NCI-H2029 (cell line): ENCODE data around the gene FHL3.
A peak's percentile ranks its signal among the peaks of the same experiment; 100 is the strongest.
"Not testable (repeated sequence)": the region's sequence is repeated elsewhere in the genome, so short reads cannot be mapped to it uniquely, and the experiment has no call there.

ENCODE experiments used
- DNase-seq: peaks from one replicate; lab custom pipeline; 2025; lab: John Stamatoyannopoulos, UW

FHL3 gene

DNA sequence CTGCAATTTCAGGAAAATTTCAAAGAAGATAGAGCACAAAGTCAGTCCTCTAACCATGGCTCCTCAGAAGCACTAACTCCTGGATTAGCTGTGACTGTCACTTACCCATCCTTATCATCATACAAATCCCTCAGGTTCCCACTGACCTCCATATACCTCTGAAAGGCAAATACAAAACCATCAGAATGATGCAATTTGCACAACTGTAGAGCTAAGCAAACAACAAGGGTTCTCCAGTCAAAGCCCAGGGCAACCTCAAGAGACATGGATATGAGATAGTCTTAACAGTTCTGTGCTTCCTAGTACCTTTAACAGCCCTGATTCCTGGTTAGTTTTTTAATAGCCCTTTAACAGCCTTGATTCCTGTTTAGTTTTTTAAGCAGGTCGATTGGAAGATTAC, 17.6 kb downstream of the FHL3 start:
- DNase-seq, result no peak

DNA sequence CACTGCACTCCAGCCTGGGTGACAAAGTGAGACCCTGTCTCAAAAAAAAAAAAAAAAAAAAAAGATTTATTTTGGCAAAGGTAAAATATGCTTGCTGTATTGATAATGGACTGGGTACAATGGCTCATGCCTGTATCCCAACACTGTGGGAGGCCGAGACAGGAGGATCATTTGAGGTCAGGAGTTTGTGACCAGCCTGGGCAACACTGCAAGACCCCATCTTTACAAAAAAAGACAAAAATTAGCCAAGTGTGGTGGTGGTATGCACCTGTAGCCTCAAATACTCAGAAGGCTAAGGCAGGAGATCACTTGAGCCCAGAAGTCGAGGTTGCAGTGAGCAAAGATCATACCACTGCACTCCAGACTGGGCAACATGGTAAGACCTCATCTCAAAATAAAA, 21.8 kb downstream of the FHL3 start:
- no peak for DNase-seq

DNA sequence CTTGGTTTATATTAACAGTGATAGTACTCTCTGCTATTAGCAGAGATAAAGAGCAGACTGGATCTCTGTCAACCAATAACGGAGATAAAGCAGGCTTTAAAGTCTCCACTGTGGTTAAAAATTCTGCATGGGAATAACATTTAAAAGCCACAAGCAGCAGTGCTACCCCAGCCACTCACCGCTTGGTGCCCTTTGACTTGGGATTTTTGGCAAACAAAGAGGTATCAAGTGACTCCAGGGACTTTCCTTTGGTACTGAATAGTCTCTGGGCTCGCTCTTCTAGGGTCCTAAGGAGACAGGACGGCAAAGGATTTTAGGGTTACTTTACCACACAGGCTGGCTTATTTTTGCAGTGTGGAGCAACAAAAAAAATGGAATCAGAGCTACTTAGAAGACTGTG, 26.8 kb downstream of the FHL3 start:
- DNase-seq, result no peak

DNA sequence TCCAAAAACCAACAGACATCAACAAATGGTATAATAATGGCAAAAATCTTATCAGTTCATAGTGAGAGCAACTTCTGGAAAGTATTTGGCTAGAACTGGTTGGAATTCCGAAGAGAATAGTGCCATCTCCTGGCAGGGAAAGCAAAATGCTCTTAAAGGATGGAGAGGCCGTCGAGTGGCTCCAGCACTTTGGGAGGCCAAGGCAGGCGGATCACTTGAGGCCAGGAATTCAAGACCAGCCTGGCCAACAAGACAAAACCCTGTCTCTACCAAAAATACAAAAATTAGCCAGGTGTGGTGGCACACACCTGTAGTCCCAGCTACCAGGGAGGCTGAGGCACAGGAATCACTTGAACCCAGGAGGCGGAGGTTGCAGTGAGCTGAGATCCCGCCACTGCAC, 30.2 kb downstream of the FHL3 start:
- peak; percentile 87 for DNase-seq

DNA sequence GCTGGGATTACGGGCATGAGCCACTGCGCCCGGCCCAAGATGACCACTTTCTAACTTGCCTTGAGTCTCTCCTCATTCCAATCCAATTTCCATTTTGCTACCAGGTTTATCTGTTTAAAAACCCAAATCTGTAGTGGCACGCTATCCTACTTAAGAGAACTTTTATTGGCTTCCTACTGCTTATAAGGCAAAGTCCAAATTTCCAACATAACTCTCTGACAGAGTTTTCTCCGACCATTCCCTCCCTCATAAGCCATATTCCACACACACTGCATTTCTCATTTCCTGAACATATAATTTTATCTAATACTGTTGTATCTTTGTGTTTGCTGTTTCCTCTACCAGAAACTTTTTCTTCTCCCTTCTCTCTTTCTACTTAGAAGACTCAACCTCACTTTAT, 30.7 kb downstream of the FHL3 start:
- no peak for DNase-seq

DNA sequence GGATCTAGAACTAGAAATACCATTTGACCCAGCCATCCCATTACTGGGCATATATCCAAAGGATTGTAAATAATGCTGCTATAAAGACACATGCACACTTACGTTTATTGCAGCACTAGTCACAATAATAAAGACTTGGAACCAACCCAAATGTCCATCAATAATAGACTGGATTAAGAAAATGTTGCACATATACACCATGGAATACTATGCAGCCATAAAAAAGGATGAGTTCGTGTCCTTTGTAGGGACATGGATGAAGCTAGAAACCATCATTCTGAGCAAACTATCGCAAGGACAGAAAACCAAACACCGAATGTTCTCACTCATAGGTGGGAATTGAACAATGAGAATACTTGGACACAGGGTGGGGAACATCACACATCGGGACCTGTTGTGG, 31.6 kb downstream of the FHL3 start:
- not testable (repeated sequence) for DNase-seq

DNA sequence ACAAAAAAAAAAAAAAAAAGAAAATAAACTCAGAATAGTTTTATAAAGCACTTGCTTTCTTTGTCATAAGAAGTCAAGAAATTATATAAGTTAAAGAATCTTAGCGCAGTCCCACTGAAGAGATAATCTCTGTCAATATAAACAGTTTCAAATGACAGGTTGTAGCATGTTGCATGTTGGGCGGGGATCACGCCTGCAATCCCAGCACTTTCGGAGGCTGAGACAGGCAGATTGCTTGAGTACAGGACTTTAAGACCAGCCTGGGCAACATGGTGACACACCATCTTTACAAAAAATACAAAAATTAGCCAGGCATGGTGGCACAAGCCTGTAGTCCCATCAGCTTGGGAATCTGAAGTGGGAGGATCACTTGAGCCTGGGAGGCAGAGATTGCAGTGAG, 40.0 kb downstream of the FHL3 start:
- no peak for DNase-seq

DNA sequence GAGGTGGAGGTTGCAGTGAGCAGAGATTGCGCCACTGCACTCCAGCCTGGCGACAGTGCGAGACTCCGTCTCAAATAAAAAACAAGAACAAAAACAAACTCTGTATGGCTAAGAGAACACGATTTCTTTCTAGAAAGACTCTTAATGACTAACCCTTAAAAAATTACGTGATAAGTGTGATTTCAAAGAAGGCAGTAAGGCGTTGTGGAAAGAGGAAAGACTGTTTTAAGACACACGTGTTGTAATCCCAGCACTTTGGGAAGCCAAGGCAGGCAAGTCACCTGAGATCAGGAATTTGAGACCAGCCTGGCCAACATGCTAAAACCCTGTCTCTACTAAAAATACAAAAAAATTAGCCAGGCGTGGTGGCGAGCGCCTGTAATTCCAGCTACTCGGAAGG, 41.2 kb downstream of the FHL3 start:
- DNase-seq, result not testable (repeated sequence)

DNA sequence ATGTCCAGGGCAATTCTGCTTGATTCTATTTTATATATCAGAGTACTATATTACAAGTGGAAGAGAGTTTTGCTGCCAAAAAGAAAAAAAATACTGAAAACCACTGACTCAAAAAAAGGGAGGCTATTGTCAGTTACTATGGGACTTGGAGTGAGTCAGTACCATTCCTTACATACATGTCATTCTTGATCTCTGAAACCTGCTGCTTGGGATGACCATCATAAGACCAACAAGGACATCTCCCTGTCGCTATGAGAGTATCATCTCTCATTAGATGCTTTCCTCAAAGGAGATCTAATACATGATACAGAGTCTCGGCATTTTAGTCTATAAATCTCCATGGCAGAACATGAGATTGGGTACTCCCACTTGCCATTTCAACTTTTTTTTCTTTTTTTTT, 46.6 kb downstream of the FHL3 start:
- no peak for DNase-seq

DNA sequence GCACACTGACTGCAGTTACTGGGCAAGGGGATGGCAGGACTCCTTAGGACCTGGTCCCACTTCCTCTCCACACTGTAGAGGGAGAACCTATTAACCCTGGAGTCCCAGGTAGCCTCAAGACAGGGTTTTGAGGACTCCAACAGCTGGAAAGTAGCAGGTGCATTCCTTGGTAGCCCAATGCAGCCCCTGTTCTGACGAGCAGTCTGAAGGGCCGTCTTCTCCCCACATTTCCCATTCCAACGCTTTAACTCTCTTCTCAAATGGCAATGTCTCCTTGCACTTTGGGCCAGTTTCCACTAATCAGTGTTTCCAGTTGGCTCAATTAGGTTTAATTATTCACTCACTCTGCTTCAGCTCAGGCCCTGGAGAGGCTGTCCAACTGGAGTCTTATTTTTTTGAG, 49.6 kb downstream of the FHL3 start:
- DNase-seq, result no peak

DNA sequence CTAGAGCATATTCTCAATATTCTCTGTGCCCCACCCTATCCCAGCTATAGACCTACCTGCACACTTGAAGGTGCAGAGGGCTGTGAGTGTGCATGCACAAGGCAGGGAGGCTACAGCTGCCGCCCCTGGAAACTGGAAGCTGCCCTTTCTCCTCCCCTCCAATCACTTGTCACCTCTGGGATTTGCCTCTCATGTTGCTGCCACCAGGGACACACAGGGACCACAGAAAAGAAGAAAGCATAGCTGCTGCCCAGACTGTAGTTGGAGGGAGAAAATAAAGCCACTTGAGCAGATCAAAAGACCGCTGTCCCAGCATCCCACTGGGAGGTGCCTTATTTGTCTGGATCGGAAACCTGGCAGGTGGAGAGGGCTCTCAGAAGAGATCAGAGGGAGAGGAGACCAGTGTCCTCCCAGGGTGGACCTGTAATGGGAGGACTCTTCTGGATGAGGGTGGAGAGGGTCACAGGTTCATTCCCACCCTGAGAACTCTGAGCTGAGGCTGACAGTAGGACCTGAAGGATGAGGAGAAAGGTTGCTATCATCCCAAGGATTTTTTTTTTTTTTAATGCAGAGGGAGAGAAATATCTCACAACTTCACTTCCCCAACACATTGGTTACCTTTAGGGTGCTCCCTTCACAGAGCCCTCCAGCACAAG, 50.9 kb downstream of the FHL3 start:
- no peak for DNase-seq

DNA sequence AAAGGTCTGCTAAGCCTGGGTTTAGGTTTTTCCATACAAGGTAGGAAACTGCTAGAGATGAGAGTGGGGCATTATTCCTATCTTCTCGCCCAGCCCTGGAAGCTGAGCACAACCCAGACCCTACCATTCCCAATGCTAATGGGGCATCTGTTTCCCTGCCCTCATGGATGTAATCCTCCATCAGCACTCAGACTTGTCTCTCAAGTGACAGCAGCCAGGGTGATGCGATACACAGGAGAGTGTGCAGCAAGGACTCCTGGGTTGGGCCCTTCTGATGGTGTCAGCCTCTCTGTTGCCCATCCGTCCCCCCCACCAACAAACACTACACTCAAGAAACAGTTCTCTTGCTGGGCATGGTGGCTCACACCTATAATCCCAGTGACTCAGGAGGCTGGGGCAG, 52.6 kb downstream of the FHL3 start:
- DNase-seq, result no peak

DNA sequence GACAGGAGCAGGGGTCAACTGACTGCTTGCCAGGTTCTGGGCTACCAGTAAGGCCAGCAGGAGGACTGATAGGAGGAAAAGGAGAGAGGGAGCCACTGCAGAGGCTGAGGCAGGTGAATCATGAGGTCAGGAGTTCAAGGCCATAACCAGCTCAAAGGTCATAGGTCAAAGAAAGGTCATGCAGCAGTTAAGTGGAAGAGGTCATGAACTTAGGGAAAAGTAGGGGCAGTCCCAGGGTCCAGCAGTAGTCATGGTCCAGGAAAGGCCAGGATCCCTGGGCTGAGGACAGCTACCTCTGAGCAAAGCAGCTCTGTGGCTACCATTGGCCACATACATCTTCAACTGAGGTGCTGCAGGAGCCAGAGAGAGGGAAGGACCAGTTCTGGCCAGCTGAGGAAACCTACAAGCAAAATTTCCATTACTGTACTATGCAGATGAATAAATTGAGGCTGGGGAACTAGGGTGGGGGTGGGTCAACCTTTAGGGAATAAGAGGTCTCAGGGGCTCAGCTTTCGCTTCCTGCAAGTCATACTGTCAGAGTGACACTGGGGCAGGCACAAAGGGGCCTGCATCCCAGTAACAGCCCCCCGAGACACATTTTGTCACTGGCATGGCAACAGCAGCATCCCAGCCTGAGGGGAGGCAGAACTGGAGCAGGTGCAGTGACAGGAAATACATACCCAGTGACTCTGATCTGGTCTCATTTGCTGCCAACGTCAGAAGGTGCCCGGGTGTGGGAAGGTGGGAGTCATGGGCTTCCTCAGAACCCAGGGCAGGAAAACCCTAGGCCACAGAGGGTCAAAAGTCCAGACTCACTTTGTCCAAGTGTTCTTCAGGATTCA, 53.3 kb downstream of the FHL3 start:
- no peak for DNase-seq

DNA sequence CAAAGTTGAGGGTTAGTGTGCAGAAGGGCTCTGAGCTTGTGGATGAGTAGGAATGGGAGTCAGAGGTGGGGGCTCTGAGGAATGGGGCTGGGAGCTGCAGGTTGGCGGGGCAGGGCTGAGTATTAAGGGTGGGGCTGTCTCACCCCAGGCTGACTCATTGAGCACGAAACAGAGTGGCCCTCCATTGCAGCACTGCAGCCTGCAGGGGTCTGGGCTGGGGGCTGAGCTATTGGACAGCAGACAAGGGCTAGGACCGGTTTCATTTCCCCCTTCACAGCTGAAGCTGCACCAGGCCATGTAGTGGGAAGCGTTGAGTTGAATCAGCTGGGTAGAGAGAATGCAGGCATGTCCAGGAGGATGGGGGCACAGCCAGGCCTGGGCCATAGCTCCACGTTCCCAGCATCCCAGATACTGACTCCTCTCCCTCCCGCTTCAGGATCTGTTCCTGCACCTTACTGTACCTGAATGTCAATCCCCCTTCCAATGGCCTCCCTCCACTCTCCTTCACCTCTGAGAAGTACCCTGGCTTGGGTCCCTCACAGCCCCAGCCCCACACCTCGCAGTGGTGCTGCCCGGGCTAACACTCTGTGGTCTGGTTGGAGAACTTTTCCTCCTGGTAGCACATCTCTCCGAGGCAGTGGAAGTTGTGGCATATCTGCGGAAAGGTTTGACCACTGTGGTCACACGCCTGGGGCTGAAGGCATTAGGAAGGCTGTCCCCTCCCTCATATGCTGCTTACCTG, 54.1 kb downstream of the FHL3 start:
- no peak for DNase-seq

DNA sequence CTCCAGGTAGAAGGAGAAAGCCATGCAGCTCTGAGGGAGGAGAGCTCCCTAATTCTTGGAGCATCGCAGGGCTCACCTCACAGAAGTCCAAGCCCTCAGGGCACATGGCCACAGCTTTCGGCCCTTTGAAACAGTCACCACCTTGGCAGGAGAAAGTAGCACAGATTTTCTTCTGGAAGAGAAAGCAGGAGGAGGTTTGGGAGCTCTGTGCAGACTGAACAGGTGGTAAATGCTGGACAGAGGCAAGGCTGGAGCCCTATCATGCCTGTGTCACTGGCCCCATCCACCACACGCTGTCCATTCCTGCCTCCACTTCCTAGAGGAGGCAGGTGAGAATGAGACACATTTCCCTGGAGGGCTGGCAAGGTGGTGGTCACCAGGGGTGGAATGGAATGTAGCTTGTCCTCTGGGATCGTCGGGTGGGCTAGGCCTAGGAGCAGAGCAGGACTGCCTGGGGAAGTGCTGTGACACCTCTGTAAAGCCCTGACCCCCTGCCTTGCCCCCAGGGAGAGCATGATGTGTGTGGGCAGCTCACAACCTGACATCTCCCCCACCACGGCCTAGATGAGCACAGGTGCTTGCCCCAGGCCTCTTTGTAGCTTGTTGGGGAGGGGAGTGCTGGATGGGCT, 55.7 kb downstream of the FHL3 start:
- no peak for DNase-seq

DNA sequence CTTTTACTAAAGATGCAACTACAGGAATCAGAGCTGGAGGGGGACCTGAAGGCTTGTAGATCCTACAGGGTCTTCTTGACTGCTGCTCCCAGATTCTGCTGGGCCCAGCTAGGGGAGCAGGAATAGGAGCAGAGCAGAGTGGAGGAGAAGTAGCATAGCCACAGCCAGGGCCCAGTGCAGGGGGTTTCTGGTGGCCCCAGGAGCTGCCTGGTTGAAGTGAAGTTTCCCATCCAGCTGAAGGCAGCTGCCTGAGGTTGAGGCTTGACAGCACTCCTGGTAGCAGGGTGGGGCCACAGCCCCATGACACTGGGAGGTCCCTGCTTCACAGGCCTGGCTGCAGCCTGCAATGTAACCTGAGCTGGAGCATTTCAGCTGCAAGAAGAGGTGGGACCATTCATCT, 56.5 kb downstream of the FHL3 start:
- DNase-seq, result no peak

DNA sequence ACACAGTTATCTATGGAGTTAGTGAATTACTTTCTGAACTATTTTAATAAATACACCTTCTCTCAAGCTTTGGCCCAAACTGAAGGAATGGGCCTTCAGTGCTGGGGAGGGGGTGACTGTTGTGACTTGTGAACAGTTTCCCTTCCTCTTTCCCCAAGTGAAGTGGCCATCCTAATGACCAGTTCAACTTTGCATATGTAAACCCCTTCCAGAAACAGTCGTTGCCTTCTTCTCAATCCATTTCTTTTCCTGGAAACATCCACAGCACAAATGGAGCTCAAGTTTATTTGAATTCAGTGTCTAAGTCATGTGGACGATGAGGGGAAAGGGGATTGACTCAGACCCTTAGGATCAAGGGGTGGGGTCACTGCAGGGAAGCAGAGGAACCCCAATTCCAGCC, 57.1 kb downstream of the FHL3 start:
- DNase-seq, result no peak

DNA sequence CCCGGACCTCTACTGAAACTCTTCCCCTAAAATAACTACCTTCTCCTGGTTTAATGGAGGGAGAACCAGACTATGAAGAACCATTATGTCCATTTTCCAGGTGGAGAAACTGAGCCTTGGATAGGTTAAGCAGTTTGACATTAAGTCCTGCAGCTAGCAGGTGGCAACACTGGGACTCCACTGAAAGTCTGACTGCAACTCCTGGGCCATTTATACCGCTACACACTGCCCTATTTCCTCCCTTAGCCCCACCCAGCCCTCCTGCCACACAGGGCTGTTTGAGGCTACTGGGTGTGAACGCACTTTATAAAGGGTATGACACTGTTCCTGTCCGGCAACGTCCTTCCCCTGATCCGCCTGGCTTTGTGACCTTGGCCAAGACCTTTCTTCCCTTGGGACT, 58.0 kb downstream of the FHL3 start:
- DNase-seq, result no peak
